Measurements from ENCODE around the gene SERPINB6. TPM values are rescaled to one million over a fixed set of nuclear protein-coding genes. Genes with fewer than 3 reads are reported as not detected.

SERPINB6 gene
- total and polyA plus RNA-seq, 9 of the 15 experiments (the other 6 are each of a cell fraction or from before 2014, with no cell fraction given) = 86.6 to 211 (median 143) TPM

- TF ChIP-seq ATF4 (CRISPR knock-in tag; IDR thresholded peaks at IDR 0.05) (no peak), NBN (IDR thresholded peaks at IDR 0.05; ENCODE audit: low read depth) (no peak), CBFA2T2 (conservative IDR thresholded peaks at IDR 0.05) (peak; percentile 8; the same call in 1 of the 2 replicates), IFI16 (CRISPR knock-in tag; IDR thresholded peaks at IDR 0.05) (no peak), TRIM24 (IDR thresholded peaks at IDR 0.05) (peak in 1 of 2 experiments; percentile 66; a peak in 2 of 4 replicates), GTF2F1 (IDR thresholded peaks at IDR 0.05; ENCODE audit: low read depth, low read length) (no peak), SMARCC2 (IDR thresholded peaks at IDR 0.05; ENCODE audit: low read depth) (peak; percentile 44; the same call in 1 of the 2 replicates), ZNF561 (CRISPR knock-in tag; conservative IDR thresholded peaks at IDR 0.05) (no peak), ZNF134 (CRISPR knock-in tag; conservative IDR thresholded peaks at IDR 0.05) (no peak), ZNF224 (CRISPR knock-in tag; IDR thresholded peaks at IDR 0.05) (no peak), MTA3 (IDR thresholded peaks at IDR 0.05; ENCODE audit: borderline replicate concordance) (peak; percentile 44; the same call in 1 of the 2 replicates), DIDO1 (tag; IDR thresholded peaks at IDR 0.05; ENCODE audit: low read depth) (no peak)
Observed at GRCh38 chr6:2993755-2994317, 22.5 kb upstream of the SERPINB6 start (continued).

All from K562 (cell line).